Hematopoietic multipotent progenitor cell treated with erythropoietin and hydrocortisone succinate and interleukin-3 and kit ligand, for 4 days (in vitro differentiated cells): ENCODE measurements around the gene RBM47.

Source experiments
- DNase-seq: peaks from one replicate; pipeline ENCODE4 v3.0.0-alpha.2; 2015

RBM47 gene

GRCh38 chr4:40622913-40623312, 6.8 kb downstream of the RBM47 start:
- no peak for DNase-seq

GRCh38 chr4:40621592-40622512, 7.8 kb downstream of the RBM47 start:
- DNase-seq: peak; percentile 95

- no peak for DNase-seq
Measured at GRCh38 chr4:40621229-40621591, 8.5 kb downstream of the RBM47 start.

- DNase-seq: no peak
Measured at GRCh38 chr4:40619600-40619999, 10.1 kb downstream of the RBM47 start.

GRCh38 chr4:40617872-40618271, 11.8 kb downstream of the RBM47 start:
- no peak for DNase-seq

- no peak for DNase-seq
Measured at GRCh38 chr4:40614031-40614430, 15.6 kb downstream of the RBM47 start.

- DNase-seq: no peak
Measured at GRCh38 chr4:40613456-40613855, 16.2 kb downstream of the RBM47 start.

- DNase-seq: no peak
Measured at GRCh38 chr4:40612831-40613230, 16.8 kb downstream of the RBM47 start.

- no peak for DNase-seq
Measured at GRCh38 chr4:40612283-40612682, 17.4 kb downstream of the RBM47 start.

GRCh38 chr4:40608628-40609027, 21.0 kb downstream of the RBM47 start:
- DNase-seq: no peak

GRCh38 chr4:40607221-40607620, 22.4 kb downstream of the RBM47 start:
- no peak for DNase-seq

- no peak for DNase-seq
Measured at GRCh38 chr4:40606239-40606767, 23.4 kb downstream of the RBM47 start.

- no peak for DNase-seq
Measured at GRCh38 chr4:40603281-40603680, 26.4 kb downstream of the RBM47 start.

GRCh38 chr4:40601641-40602040, 28.0 kb downstream of the RBM47 start:
- peak; percentile 61 for DNase-seq

- no peak for DNase-seq
Measured at GRCh38 chr4:40600850-40601249, 28.8 kb downstream of the RBM47 start.

GRCh38 chr4:40599431-40599830, 30.2 kb downstream of the RBM47 start:
- no peak for DNase-seq

GRCh38 chr4:40596522-40596921, 33.1 kb downstream of the RBM47 start:
- no peak for DNase-seq

GRCh38 chr4:40595981-40596380, 33.7 kb downstream of the RBM47 start:
- DNase-seq: no peak

GRCh38 chr4:40594261-40595178, 35.1 kb downstream of the RBM47 start:
- DNase-seq: no peak

- no peak for DNase-seq
Measured at GRCh38 chr4:40592034-40592433, 37.6 kb downstream of the RBM47 start.

- DNase-seq: peak; percentile 17
Measured at GRCh38 chr4:40587826-40588225, 41.8 kb downstream of the RBM47 start.

GRCh38 chr4:40587351-40587750, 42.3 kb downstream of the RBM47 start:
- DNase-seq: no peak

GRCh38 chr4:40586729-40587128, 42.9 kb downstream of the RBM47 start:
- DNase-seq: no peak

- DNase-seq: peak; percentile 19
Measured at GRCh38 chr4:40586034-40586433, 43.6 kb downstream of the RBM47 start.
